AG09309 (cell line): ENCODE data around the gene NELL2.

Experiments
- DNase-seq: peaks from one replicate; pipeline ENCODE4 v3.0.0-alpha.2; 2010; ENCODE audit warnings: low read depth
- H3K4me3 ChIP-seq: 2 replicates; pipeline ENCODE4 v1.5.1; 2011; ENCODE audit warnings: mild to moderate bottlenecking, low read depth, low read length, moderate library complexity; ENCODE audit not compliant: control insufficient read depth
- TF ChIP-seq, protein P1 (sequence below): IDR thresholded peaks from 2 replicates; pipeline ENCODE4 v1.5.1; 2011; ENCODE audit warnings: mild to moderate bottlenecking, low read depth, low read length, inconsistent platforms; ENCODE audit not compliant: insufficient read depth, control insufficient read depth; ENCODE audit errors: missing control alignments

NELL2 gene

GRCh38 chr12:44795970-44796369, 80.1 kb downstream of the NELL2 start:
- TF ChIP-seq, protein P1, sequence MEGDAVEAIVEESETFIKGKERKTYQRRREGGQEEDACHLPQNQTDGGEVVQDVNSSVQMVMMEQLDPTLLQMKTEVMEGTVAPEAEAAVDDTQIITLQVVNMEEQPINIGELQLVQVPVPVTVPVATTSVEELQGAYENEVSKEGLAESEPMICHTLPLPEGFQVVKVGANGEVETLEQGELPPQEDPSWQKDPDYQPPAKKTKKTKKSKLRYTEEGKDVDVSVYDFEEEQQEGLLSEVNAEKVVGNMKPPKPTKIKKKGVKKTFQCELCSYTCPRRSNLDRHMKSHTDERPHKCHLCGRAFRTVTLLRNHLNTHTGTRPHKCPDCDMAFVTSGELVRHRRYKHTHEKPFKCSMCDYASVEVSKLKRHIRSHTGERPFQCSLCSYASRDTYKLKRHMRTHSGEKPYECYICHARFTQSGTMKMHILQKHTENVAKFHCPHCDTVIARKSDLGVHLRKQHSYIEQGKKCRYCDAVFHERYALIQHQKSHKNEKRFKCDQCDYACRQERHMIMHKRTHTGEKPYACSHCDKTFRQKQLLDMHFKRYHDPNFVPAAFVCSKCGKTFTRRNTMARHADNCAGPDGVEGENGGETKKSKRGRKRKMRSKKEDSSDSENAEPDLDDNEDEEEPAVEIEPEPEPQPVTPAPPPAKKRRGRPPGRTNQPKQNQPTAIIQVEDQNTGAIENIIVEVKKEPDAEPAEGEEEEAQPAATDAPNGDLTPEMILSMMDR: no peak
- no peak for DNase-seq

GRCh38 chr12:44788731-44789130, 87.4 kb downstream of the NELL2 start:
- no peak for DNase-seq
- TF ChIP-seq, protein P1: no peak
- no peak overlapping the region for H3K4me3 ChIP-seq

More at GRCh38 chr12:44795970-44796369, 80.1 kb downstream of the NELL2 start:
- H3K4me3 ChIP-seq: no peak overlapping the region

DNA sequence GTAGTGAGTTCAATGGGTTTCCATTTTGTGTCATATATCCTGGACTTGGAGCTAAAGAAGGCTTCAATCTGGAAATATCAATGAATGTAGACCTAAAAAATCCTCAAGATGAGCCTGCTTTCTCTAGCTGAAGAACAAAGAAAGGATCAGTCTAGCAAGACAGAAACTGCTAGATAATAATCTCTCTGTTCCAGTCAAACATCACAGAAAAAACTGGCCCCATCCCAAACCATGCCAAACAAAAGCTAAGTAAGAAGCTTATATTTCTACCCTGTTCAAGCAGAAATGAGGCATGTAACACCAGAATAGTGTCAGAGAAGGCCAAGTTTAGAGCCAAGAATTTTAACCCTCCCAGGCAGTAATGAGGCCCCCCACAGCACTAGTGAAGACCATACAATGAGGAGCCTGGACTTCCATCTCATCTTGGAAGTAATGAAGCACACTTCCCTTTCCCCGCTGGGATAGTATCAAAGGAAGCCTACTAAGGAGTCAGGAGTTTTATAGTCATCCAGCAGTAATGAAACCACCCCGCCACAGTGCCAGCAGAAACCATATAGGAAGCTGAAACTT, 95.8 kb downstream of the NELL2 start:
- no peak overlapping the region for H3K4me3 ChIP-seq
- TF ChIP-seq, protein P1: no peak

GRCh38 chr12:44779766-44780165, 96.3 kb downstream of the NELL2 start:
- TF ChIP-seq, protein P1: no peak
- H3K4me3 ChIP-seq: no peak overlapping the region
- DNase-seq: no peak

More for the DNA sequence above, 95.8 kb downstream of the NELL2 start:
- no peak for DNase-seq

- DNase-seq: no peak
- TF ChIP-seq, protein P1: no peak
- H3K4me3 ChIP-seq: no peak overlapping the region
Observed at GRCh38 chr12:44778863-44779262, 97.3 kb downstream of the NELL2 start.

GRCh38 chr12:44777044-44777443, 99.1 kb downstream of the NELL2 start:
- TF ChIP-seq, protein P1: no peak
- no peak overlapping the region for H3K4me3 ChIP-seq
- no peak for DNase-seq
